Heart left ventricle (tissue), 16 donors: Measurements from ENCODE around the gene HYAL1. TPM values are rescaled to one million over a fixed set of nuclear protein-coding genes. Genes with fewer than 3 reads are reported as not detected.

Experiments used
- ATAC-seq, 4 donors: fragments of 200-7000 bp; cut with Tn5 transposase; one replicate each; pipeline ENCODE4 v1.9.1; 2020 to 2022; ENCODE audit warnings: moderate library complexity in 4 of 4, mild to moderate bottlenecking in 3 of 4, moderate number of reproducible peaks in 1 of 4
- DNase-seq, 5 donors: peaks; one replicate each; pipeline ENCODE4 v3.0.0-alpha.2; 2020
- H3K27ac ChIP-seq, 12 donors: fragments of 200-600 bp; sonication (generic) in 4 of 12; one replicate each; pipeline versions ENCODE4 v1.5.0 to v1.8.0; 2016 to 2022; ENCODE audit warnings: mild to moderate bottlenecking in 2 of 12
- H3K27me3 ChIP-seq, 9 donors: fragments of 200-600 bp; sonication (generic) in 2 of 9; one replicate each; pipeline versions ENCODE4 v1.5.1 to v1.8.0; 2016 to 2022; ENCODE audit warnings: mild to moderate bottlenecking in 3 of 9
- H3K36me3 ChIP-seq, 9 donors: fragments of 200-600 bp; sonication (generic) in 2 of 9; one replicate each; pipeline versions ENCODE4 v1.5.0 to v1.8.0; 2018 to 2022; ENCODE audit warnings: mild to moderate bottlenecking in 2 of 9
- H3K4me1 ChIP-seq, 12 donors: fragments of 200-600 bp; sonication (generic) in 4 of 12; one replicate each; pipeline versions ENCODE4 v1.5.0 to v1.8.0; 2016 to 2022; ENCODE audit warnings: mild to moderate bottlenecking in 3 of 12
- H3K4me3 ChIP-seq, 12 donors: fragments of 200-600 bp; sonication (generic) in 4 of 12; one replicate each; pipeline versions ENCODE4 v1.5.0 to v1.8.0; 2017 to 2022; ENCODE audit warnings: mild to moderate bottlenecking in 9 of 12, moderate library complexity in 4 of 12
- H3K9me3 ChIP-seq, 12 donors: fragments of 200-600 bp; sonication (generic) in 4 of 12; one replicate each; pipeline versions ENCODE4 v1.5.0 to v1.8.0; 2016 to 2022; ENCODE audit warnings: mild to moderate bottlenecking in 1 of 12
- POLR2A ChIP-seq, 2 donors: fragments of 450-650 bp; IDR thresholded peaks; one replicate each; pipeline ENCODE4 v1.6.1; 2017; ENCODE audit warnings: antibody characterized with exemption in 2 of 2, mild to moderate bottlenecking in 2 of 2, moderate library complexity in 2 of 2
- WGBS, 4 donors: extraction: QIAGEN DNeasy Blood & Tissue Kit in 2 of 4; methylation state at CpG; one replicate each; pipeline versions ENCODE4 v1.1.5 to v1.1.7; 2013 to 2018; 5-methylcytosine and 5-hydroxymethylcytosine counted together
- intact Hi-C, 10 donors: fragments of 100-400 bp; cut with DNase I; formaldehyde crosslinking; loops; one replicate each; pipeline versions ENCODE4 v1.11.1 to v1.14.2; 2022
- polyA plus RNA-seq, 2 donors: library from polyadenylated mRNA; stranded (reverse); fragments of 200-250 nt; gene quantifications; one replicate each; pipeline ENCODE4 v1.2.3, GENCODE V29; 2013
- total RNA-seq, 9 donors: library from RNA; depleted of rRNA in 2 of 9; stranded (reverse); fragments of >200 nt in 2 of 9; fragmentation: NEBNext Ultra II Directional in 3 of 9; extraction: Animal tissue kit (Norgen Biotek cat#: 25700) in 3 of 9; gene quantifications; one replicate each; pipeline versions ENCODE4 v1.1.0 to v1.2.4, GENCODE V29; 2016 to 2023
- TF ChIP-seq, protein P1 (sequence below), 12 donors: fragments of 200-600 bp; sonication (generic) in 4 of 12; IDR thresholded peaks; one replicate each; pipeline versions ENCODE4 v1.5.0 to v1.8.0; 2018 to 2022; ENCODE audit warnings: antibody characterized with exemption in 12 of 12, mild to moderate bottlenecking in 5 of 12
- donor health status: ischemic (EF 13 %, LVEDD 7.1; RV severe dilation, severe dysfunction).
- donor health status: healthy with polysubstance abuse.
- donor health status: DM: no; HTN: yes; CAD: no.
- donor health status: DM: no; HTN: no; CAD: no.
- donor health status: ischemic (EF 25% LVEDD 6.9; RV normal size, moderate dysfunction).
- donor health status: ischemic (EF 25% LVEDD 5.7; RV mildly dilated, moderate dysfunction).
- donor health status: healthy.
- donor health status: DM: yes; HTN: yes; CAD: no.
- donor health status: ischemic (EF 35%, LVEDD 5.7; RV mildly dilated, moderate dysfunction).
- donor health status: nonischemic (EF 11% LVEDD 7.7; RV severe dilation, severe dysfunction).
- donor health status: DM: yes; HTN: yes; CAD: no.
- donor health status: PGD.
- donor health status: ischemic (EF 29% LVEDD 5.4; RV normal size, mild dysfunction).
- donor health status: nonischemic (EF 23%, LVEDD 6.1; RV moderate dilation, normal function).

Gene HYAL1
- total and polyA plus RNA-seq, 11 donors, result 36.9 to 99.7 (median 57.8) TPM

- Histone ChIP-seq H3K27ac (peak within 1 kb of the TSS; percentile 91 to 98 (median 95)), H3K27me3 (no peaks in the 10 kb centered on the region), H3K9me3 (no peaks in the 10 kb centered on the region), H3K4me1 (peaks cover 7 to 63% (median 40%) of the 10 kb centered on the region in 12 donors), H3K36me3 (peaks cover 0 to 53% (median 40%) of the 10 kb centered on the region in 9 donors), H3K4me3 (peak within 1 kb of the TSS; percentile 24 to 95 (median 84))
- ATAC-seq (peak; percentile 88 to 97 (median 96)), DNase-seq (peak; percentile 96 to 99 (median 98))
- TF ChIP-seq, protein P1, sequence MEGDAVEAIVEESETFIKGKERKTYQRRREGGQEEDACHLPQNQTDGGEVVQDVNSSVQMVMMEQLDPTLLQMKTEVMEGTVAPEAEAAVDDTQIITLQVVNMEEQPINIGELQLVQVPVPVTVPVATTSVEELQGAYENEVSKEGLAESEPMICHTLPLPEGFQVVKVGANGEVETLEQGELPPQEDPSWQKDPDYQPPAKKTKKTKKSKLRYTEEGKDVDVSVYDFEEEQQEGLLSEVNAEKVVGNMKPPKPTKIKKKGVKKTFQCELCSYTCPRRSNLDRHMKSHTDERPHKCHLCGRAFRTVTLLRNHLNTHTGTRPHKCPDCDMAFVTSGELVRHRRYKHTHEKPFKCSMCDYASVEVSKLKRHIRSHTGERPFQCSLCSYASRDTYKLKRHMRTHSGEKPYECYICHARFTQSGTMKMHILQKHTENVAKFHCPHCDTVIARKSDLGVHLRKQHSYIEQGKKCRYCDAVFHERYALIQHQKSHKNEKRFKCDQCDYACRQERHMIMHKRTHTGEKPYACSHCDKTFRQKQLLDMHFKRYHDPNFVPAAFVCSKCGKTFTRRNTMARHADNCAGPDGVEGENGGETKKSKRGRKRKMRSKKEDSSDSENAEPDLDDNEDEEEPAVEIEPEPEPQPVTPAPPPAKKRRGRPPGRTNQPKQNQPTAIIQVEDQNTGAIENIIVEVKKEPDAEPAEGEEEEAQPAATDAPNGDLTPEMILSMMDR (IDR thresholded peaks at IDR 0.05), result peak in 2 of 12 donors; percentile 5 to 8
- peak; percentile 58 to 86 for TF ChIP-seq POLR2A (IDR thresholded peaks at IDR 0.05)
- WGBS, 4 donors, result 0 to 1% (median 1%) methylated on average over 34 to 64 of the region's 64 CpGs
- intact Hi-C loops, result loop anchor here in 2 of 10 donors (5.0 to 10.0 kb wide), 3 partner anchors 262 to 1614 kb away; partner anchors contain the start of genes CISH (in 1 of the 2), MANF (in 1 of the 2) and PCBP4 (in 1 of the 2)
Observed at GRCh38 chr3:50350527-50351322, 47.4 kb upstream of the HYAL1 start, which contains the start of the genes CYB561D2 and NPRL2. Gene CYB561D2, plus strand, starts transcription at chr3:50350862. Its CDS starts 572 bp downstream, at chr3:50351434. Gene NPRL2, minus strand, starts transcription at chr3:50350775. Its CDS starts 123 bp downstream, at chr3:50350652.

- H3K27me3 ChIP-seq, result no peaks in the 10 kb centered on the region
- intact Hi-C loops, result loop anchor here in 2 of 10 donors (5.0 to 10.0 kb wide), 3 partner anchors 262 to 1615 kb away; partner anchors contain the start of genes CISH (in 1 of the 2), MANF (in 1 of the 2) and PCBP4 (in 1 of the 2)
- peaks cover 5 to 63% (median 41%) of the 10 kb centered on the region in 12 donors for H3K4me1 ChIP-seq
- TF ChIP-seq, protein P1 (IDR thresholded peaks at IDR 0.05), result no peak
- TF ChIP-seq POLR2A (IDR thresholded peaks at IDR 0.05), result no peak
- peak overlapping the region; percentile 91 to 98 (median 95) for H3K27ac ChIP-seq
- H3K9me3 ChIP-seq, result no peaks in the 10 kb centered on the region
- DNase-seq (no peak), ATAC-seq (no peak)
- H3K4me3 ChIP-seq, result peak overlapping the region; percentile 24 to 95 (median 84)
- H3K36me3 ChIP-seq, result peaks cover 0 to 47% (median 35%) of the 10 kb centered on the region in 9 donors
- 10 to 19% (median 14%) methylated on average over 7 of the region's 7 CpGs for WGBS, 4 donors
Observed at GRCh38 chr3:50350213-50350526, 46.8 kb upstream of the HYAL1 start.

DNA sequence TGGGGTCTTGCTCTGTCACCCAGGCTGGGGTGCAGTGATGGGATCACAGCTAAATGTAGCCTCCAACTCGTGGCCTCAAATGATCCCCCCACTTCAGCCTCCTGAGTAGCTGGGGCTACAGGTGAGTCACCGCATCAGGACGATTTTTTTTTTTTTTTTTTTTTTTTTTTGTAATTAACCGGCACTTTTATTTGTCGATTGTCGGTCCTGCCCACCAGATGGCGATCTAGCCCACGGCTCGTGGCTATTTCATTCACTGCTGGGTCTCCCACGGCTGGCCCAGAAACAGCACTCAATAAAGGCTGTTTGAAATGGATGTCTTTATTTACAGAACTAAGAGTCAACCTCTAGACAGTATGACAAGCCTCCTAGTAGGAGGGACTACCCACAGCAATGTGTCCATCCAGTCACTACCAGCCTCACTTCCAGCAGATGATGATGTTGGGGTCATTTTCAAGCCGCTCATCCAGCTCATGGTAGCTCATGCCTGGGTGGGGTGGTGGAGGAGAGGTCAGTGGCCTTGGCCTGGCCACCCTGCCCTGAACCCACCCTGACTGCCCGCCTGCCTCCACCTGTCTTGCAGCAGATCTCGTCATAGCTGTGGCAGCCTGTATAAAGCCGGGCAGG lies 43.9 kb upstream of the HYAL1 start:
- DNase-seq, result peak; percentile 58 to 76 (median 73)

More for the DNA sequence above, 43.9 kb upstream of the HYAL1 start:
- Histone ChIP-seq H3K9me3 (no peaks in the 10 kb centered on the region), H3K27ac (no peak overlapping the region), H3K36me3 (peaks cover 0 to 18% (median 11%) of the 10 kb centered on the region in 9 donors), H3K4me1 (peaks cover 5 to 50% (median 37%) of the 10 kb centered on the region in 12 donors), H3K4me3 (no peak overlapping the region), H3K27me3 (no peaks in the 10 kb centered on the region)
- 27 to 29% (median 28%) methylated on average over 14 of the region's 14 CpGs for WGBS, 4 donors
- TF ChIP-seq, protein P1 (IDR thresholded peaks at IDR 0.05), result peak; percentile 46 to 74 (median 65)
- no peak for TF ChIP-seq POLR2A (IDR thresholded peaks at IDR 0.05)
- intact Hi-C loops, result loop anchor here in 9 of 10 donors (1.0 to 10.0 kb wide), 5 partner anchors 85 to 1038 kb away; partner anchors contain the start of genes CISH (in 2 of the 9) and MANF (in 1 of the 9)
- ATAC-seq, result no peak
